NCI-H524 (cell line): Measurements from ENCODE around the gene NAV3.

Source experiments
- DNase-seq, 2 experiments: peaks; one replicate each; lab custom pipeline; 2025; lab: John Stamatoyannopoulos, UW

NAV3 gene

GRCh38 chr12:77830583-77831351 is at the start of gene NAV3:
NAV3 (plus strand) TSS chr12:77830894; CDS start chr12:77831462, 568 bp downstream.
- DNase-seq = no peak

GRCh38 chr12:77782034-77782433 is 48.7 kb upstream of the NAV3 start:
- DNase-seq = no peak

GRCh38 chr12:77782766-77783165 is 47.9 kb upstream of the NAV3 start:
- DNase-seq = no peak

- peak in 1 of 2 experiments; percentile 31 for DNase-seq
Observed at GRCh38 chr12:77785211-77785610, 45.5 kb upstream of the NAV3 start.

GRCh38 chr12:77786675-77787074 is 44.0 kb upstream of the NAV3 start:
- DNase-seq = no peak

- DNase-seq = no peak
Observed at GRCh38 chr12:77788231-77789168, 42.2 kb upstream of the NAV3 start.

- no peak for DNase-seq
Observed at GRCh38 chr12:77795699-77796098, 35.0 kb upstream of the NAV3 start.

- DNase-seq = no peak
Observed at GRCh38 chr12:77796775-77797174, 33.9 kb upstream of the NAV3 start.

GRCh38 chr12:77800501-77800900 is 30.2 kb upstream of the NAV3 start:
- DNase-seq = no peak

GRCh38 chr12:77808534-77808933 is 22.2 kb upstream of the NAV3 start:
- peak in 1 of 2 experiments; percentile 27 for DNase-seq

- DNase-seq = no peak
Observed at GRCh38 chr12:77813558-77813957, 17.1 kb upstream of the NAV3 start.

- peak in 1 of 2 experiments; percentile 7 for DNase-seq
Observed at GRCh38 chr12:77814386-77814785, 16.3 kb upstream of the NAV3 start.

- no peak for DNase-seq
Observed at GRCh38 chr12:77816196-77816595, 14.5 kb upstream of the NAV3 start.

- DNase-seq = peak in 1 of 2 experiments; percentile 24
Observed at GRCh38 chr12:77817276-77817675, 13.4 kb upstream of the NAV3 start.

GRCh38 chr12:77818351-77818750 is 12.3 kb upstream of the NAV3 start:
- DNase-seq = no peak

GRCh38 chr12:77821699-77822203 is 8.9 kb upstream of the NAV3 start:
- DNase-seq = no peak

GRCh38 chr12:77833329-77833728 is 2.6 kb downstream of the NAV3 start:
- no peak for DNase-seq

- no peak for DNase-seq
Observed at GRCh38 chr12:77834618-77835017, 3.9 kb downstream of the NAV3 start.

- DNase-seq = no peak
Observed at GRCh38 chr12:77835969-77836368, 5.3 kb downstream of the NAV3 start.

- DNase-seq = peak in 1 of 2 experiments; percentile 77
Observed at GRCh38 chr12:77837876-77838291, 7.2 kb downstream of the NAV3 start.

GRCh38 chr12:77841521-77841920 is 10.8 kb downstream of the NAV3 start:
- no peak for DNase-seq

- no peak for DNase-seq
Observed at GRCh38 chr12:77842430-77842829, 11.7 kb downstream of the NAV3 start.

GRCh38 chr12:77845831-77846230 is 15.1 kb downstream of the NAV3 start:
- no peak for DNase-seq
